HepG2 (cell line): ENCODE data around the gene AKAP8L. TPM values are rescaled to one million over a fixed set of nuclear protein-coding genes. Genes with fewer than 3 reads are reported as not detected.
A peak's percentile ranks its signal among the peaks of the same experiment; 100 is the strongest.

Experiments
- ATAC-seq: fragments of 200-7000 bp; cut with Tn5 transposase; 3 replicates; pipeline ENCODE4 v1.9.1; 2020; ENCODE audit warnings: mild to moderate bottlenecking, moderate library complexity
- BruUV-seq: library from RNA; stranded (reverse); fragments of 400-500 nt; replicated peaks from 2 replicates; lab custom pipeline; 2021; lab: Mats Ljungman, UMichigan
- CTCF ChIA-PET: fragments of 300-600 bp; formaldehyde crosslinking; extraction: SDS; loops from one replicate; lab custom pipeline; 2021; ENCODE audit warnings: low total read pairs, inconsistent platforms, low intra/inter-chr PET ratio; lab: Yijun Ruan, JAX
- POLR2A ChIA-PET: fragments of 350-600 bp; sonication (Branson Sonifier 250); formaldehyde crosslinking; loops from one replicate; lab custom pipeline; 2020; ENCODE audit warnings: antibody characterized with exemption, inconsistent platforms; lab: Yijun Ruan, JAX
- DNase-seq: peaks from one replicate; pipeline ENCODE4 v3.0.0-alpha.2; 2015; ENCODE audit warnings: low spot score
- FAIRE-seq: peaks from 3 replicates; lab custom pipeline; 2011; peaks lifted over from hg19 to GRCh38; lab: Jason Lieb, UNC
- H2AFZ ChIP-seq: one replicate; pipeline ENCODE4 v1.6.1; 2011; ENCODE audit warnings: low read length, inconsistent platforms
- H3K27ac ChIP-seq: fragments of 300-600 bp; 3 replicates; pipeline ENCODE4 v1.8.0; 2011; ENCODE audit warnings: mixed run types, mild to moderate bottlenecking, mixed read lengths, low read length, inconsistent platforms; ENCODE audit not compliant: insufficient read depth; ENCODE audit errors: extremely low read length
- H3K27me3 ChIP-seq, 2 experiments: fragments of 200-600 bp in 1 of 2; 2 replicates in 1 of 2; 3 replicates in 1 of 2; pipeline versions ENCODE4 v1.6.0 to v1.8.0; 2011; ENCODE audit warnings: low read length in 2 of 2, mild to moderate bottlenecking in 2 of 2, moderate library complexity in 2 of 2, inconsistent platforms in 1 of 2; ENCODE audit not compliant: insufficient read depth in 2 of 2, control insufficient read depth in 1 of 2
- H3K36me3 ChIP-seq, 2 experiments: fragments of 200-600 bp in 1 of 2; replicated peaks in 1 of 2; 2 replicates in 1 of 2; 3 replicates in 1 of 2; pipeline versions ENCODE4 v1.5.1 to v1.8.0; 2011; ENCODE audit warnings: low read length in 2 of 2, inconsistent platforms in 1 of 2; ENCODE audit not compliant: insufficient read depth in 2 of 2, control insufficient read depth in 1 of 2
- H3K4me1 ChIP-seq: 2 replicates; pipeline ENCODE4 v1.5.1; 2012; ENCODE audit warnings: low read length, inconsistent platforms; ENCODE audit not compliant: insufficient read depth
- H3K4me2 ChIP-seq: 2 replicates; pipeline ENCODE4 v1.6.0; 2011; ENCODE audit warnings: low read depth, low read length, inconsistent platforms
- H3K4me3 ChIP-seq, 3 experiments: fragments of 200-600 bp in 1 of 3; sonication (generic), shearing (Covaris generic) in 1 of 3; replicated peaks in 1 of 3; 2 replicates each; pipeline ENCODE4 v1.5.1; 2011 to 2016; ENCODE audit warnings: low read length in 3 of 3, inconsistent platforms in 2 of 3, low read depth in 2 of 3, mild to moderate bottlenecking in 2 of 3, control low read depth in 1 of 3, mixed read lengths in 1 of 3; ENCODE audit not compliant: insufficient read depth in 1 of 3
- H3K79me2 ChIP-seq: one replicate; pipeline ENCODE4 v1.6.1; 2011; ENCODE audit warnings: low read length, inconsistent platforms; ENCODE audit not compliant: insufficient read depth
- H3K9ac ChIP-seq: 2 replicates; pipeline ENCODE4 v1.6.0; 2011; ENCODE audit warnings: mild to moderate bottlenecking, low read depth, low read length, inconsistent platforms; ENCODE audit not compliant: insufficient read depth
- H3K9me3 ChIP-seq: 2 replicates; pipeline ENCODE4 v1.5.1; 2012; ENCODE audit warnings: mild to moderate bottlenecking, low read length
- H4K20me1 ChIP-seq: 2 replicates; pipeline ENCODE4 v1.6.0; 2011; ENCODE audit warnings: inconsistent platforms, mild to moderate bottlenecking, low read length, moderate library complexity; ENCODE audit not compliant: insufficient read depth
- PRMT3 ChIP-seq: sonication (generic); formaldehyde crosslinking; IDR thresholded peaks from 2 replicates; pipeline ENCODE4 v1.8.1; 2022; ENCODE audit warnings: low read depth, mild to moderate bottlenecking, moderate library complexity, missing genetic modification reagents, borderline replicate concordance
- THAP11 ChIP-seq: IDR thresholded peaks from 2 replicates; pipeline ENCODE4 v1.6.1; 2016; ENCODE audit warnings: missing biosample characterization, missing genetic modification reagents
- ZNF674 ChIP-seq: sonication (generic); formaldehyde crosslinking; IDR thresholded peaks from 2 replicates; pipeline ENCODE4 v1.5.0; 2020; ENCODE audit warnings: low read depth, mild to moderate bottlenecking, missing genetic modification reagents
- WGBS: methylation state at CpG from one replicate; pipeline ENCODE4 v1.1.6; 2017; ENCODE audit warnings: low lambda C conversion rate; 5-methylcytosine and 5-hydroxymethylcytosine counted together
- in situ Hi-C: cut with HindIII; loops from 2 replicates; pipeline ENCODE4 v1.10.0; 2017; ENCODE audit warnings: low pct_unique_long_range_greater_than_20kb; ENCODE audit not compliant: extremely low pct_ligation_motif_present
- intact Hi-C: fragments of 100-400 bp; cut with micrococcal nuclease; formaldehyde crosslinking; loops from one replicate; pipeline ENCODE4 v1.10.0; 2022; ENCODE audit not compliant: unreplicated experiment
- polyA plus RNA-seq, 8 experiments: library from polyadenylated mRNA; depleted of rRNA in 3 of 8; stranded (reverse) in 7 of 8; unstranded in 1 of 8; fragments of >200 nt; fragmentation: Illumina TruSeq in 4 of 8; extraction: Trizol in 4 of 8; gene quantifications; 2 replicates each; pipeline versions ENCODE4 v1.2.1 to v1.2.3, GENCODE V29; 2011 to 2016; ENCODE audit warnings: low read depth in 4 of 8, missing spikeins in 1 of 8, mixed read lengths in 1 of 8; ENCODE audit not compliant: insufficient read depth in 1 of 8
- total RNA-seq, 5 experiments: library from RNA; depleted of rRNA; stranded (reverse); fragments of >200 nt; fragmentation: Illumina TruSeq; extraction: Trizol; gene quantifications; 2 replicates each; pipeline ENCODE4 v1.2.3, GENCODE V29; 2016; ENCODE audit warnings: low read depth in 1 of 5
- TF ChIP-seq, protein P1 (sequence below): sonication (generic); formaldehyde crosslinking; IDR thresholded peaks from 2 replicates; pipeline ENCODE4 v1.4.0; 2020; ENCODE audit warnings: missing genetic modification reagents
- TF ChIP-seq, protein P2 (sequence below): sonication (generic); formaldehyde crosslinking; IDR thresholded peaks from 2 replicates; pipeline ENCODE4 v1.4.0; 2020; ENCODE audit warnings: missing genetic modification reagents
- TF ChIP-seq, protein P3 (sequence below): sonication (generic); formaldehyde crosslinking; conservative IDR thresholded peaks from 2 replicates; pipeline ENCODE4 v1.4.0; 2020; ENCODE audit warnings: missing genetic modification reagents

Gene AKAP8L
- total and polyA plus RNA-seq, 2 of the 13 experiments (the other 11 are each of a cell fraction or from before 2014, with no cell fraction given): 48.2 to 49.6 TPM

DNA sequence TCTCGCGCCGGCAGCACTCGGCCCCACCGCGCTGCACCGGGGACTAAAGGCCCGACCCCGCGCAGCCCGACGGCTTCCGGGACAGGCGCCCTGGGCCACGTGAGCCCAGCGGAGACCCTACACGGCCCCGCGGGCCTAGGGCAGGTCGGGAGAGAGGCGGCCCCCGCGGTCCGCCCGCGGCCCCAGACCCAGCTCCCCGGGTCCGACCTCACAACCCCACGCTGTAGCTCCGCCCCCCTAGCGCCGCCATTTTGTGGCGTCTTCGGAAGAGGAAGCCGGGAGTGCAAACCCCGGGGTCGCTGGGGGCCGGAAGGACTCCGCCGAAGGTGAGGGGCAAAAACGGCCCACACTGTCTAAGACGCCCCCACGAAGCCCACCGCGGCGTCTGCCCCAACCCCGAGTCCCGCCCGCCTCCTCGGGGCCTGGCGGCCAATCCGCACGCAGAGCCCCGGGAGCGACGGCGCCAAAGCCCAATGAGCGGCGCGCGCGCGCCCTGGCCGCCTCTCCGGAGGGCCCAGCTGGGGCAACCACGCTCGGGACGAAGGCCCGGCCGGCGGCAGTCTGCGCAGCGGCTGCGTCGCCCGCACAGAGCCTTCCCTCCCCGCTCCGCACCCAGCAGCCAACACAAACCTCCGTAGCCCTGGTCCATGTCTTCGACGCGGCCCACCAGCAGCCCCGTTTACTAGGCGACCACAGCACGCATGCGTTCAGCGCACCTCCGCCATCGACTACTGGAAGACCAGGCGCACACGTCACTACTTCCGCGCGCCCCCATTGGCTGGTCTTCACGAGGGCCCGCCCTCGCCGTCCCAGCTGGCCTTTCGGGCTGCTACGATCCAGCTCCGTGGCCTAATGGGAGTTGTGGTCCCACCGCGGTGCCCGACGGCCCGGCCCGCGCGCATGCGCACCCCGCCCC, 39.4 kb downstream of the AKAP8L start, which contains the start of gene AKAP8 (continued):
- TF ChIP-seq, protein P1, sequence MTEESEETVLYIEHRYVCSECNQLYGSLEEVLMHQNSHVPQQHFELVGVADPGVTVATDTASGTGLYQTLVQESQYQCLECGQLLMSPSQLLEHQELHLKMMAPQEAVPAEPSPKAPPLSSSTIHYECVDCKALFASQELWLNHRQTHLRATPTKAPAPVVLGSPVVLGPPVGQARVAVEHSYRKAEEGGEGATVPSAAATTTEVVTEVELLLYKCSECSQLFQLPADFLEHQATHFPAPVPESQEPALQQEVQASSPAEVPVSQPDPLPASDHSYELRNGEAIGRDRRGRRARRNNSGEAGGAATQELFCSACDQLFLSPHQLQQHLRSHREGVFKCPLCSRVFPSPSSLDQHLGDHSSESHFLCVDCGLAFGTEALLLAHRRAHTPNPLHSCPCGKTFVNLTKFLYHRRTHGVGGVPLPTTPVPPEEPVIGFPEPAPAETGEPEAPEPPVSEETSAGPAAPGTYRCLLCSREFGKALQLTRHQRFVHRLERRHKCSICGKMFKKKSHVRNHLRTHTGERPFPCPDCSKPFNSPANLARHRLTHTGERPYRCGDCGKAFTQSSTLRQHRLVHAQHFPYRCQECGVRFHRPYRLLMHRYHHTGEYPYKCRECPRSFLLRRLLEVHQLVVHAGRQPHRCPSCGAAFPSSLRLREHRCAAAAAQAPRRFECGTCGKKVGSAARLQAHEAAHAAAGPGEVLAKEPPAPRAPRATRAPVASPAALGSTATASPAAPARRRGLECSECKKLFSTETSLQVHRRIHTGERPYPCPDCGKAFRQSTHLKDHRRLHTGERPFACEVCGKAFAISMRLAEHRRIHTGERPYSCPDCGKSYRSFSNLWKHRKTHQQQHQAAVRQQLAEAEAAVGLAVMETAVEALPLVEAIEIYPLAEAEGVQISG (CRISPR knock-in tag): peak; percentile 74
- peak; percentile 51; the same call in 1 of the 2 replicates for TF ChIP-seq ZNF674 (CRISPR knock-in tag)

DNA sequence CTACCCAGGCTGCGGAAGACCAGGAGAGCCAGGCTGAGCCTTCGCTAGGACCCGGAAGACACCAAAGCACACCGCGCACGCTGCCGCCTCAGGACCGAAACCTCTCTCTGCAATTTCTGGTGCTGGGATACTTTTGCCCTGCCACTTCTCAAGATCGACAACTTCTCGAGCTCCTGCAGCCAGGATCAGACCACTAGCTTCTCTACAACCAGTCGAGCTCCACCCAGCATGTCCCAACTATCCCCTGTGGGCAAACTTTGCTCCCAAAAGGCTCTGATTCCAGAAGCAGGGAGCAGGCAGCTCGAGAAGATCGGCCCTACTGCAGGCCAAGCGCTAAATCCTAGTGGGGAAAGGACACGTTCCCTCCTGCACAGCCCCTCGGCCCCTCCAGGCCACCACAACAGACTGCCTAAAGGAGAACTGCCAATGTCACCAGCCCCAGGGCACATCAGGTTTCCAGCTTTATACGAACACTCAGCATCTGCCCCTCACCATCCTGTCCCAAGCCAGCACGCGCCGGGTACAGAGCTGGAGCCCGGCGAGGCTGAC, 40.2 kb downstream of the AKAP8L start:
- TSS peak; percentile 55 for BruUV-seq
- Histone ChIP-seq H3K79me2 (peaks cover 54% of the 10 kb centered on the region), H3K36me3 (peaks cover 2 to 32% of the 10 kb centered on the region in 2 experiments; a peak in 3 of 5 replicates), H4K20me1 (peaks cover 36% of the 10 kb centered on the region), H3K9me3 (no peaks in the 10 kb centered on the region), H3K27ac (peak overlapping the region; percentile 95), H3K4me2 (peak overlapping the region; percentile 98), H3K4me1 (peaks cover 48% of the 10 kb centered on the region), H3K4me3 (peak overlapping the region; percentile 84 to 98 (median 91)), H2AFZ (no peak overlapping the region), H3K27me3 (no peaks in the 10 kb centered on the region; a peak in 1 of 5 replicates), H3K9ac (peak overlapping the region; percentile 99)
- CTCF ChIA-PET: no interaction called here
- ATAC-seq (peak; percentile 20), FAIRE-seq (no peak), DNase-seq (peak; percentile 34)
- in situ Hi-C loops: no loop called here
- WGBS: 4% methylated on average over 13 of the region's 22 CpGs
- intact Hi-C loops: loop anchor here (5.0 to 10.0 kb wide), 3 partner anchors 34 to 94 kb away; no protein-coding TSS in a partner anchor
- POLR2A ChIA-PET: interaction anchor here (0.7 to 3.6 kb wide), 20 partner anchors 10 to 177 kb away, joined by 3 to 67 read pairs (median 6); partner anchors contain the start of genes AKAP8L and BRD4
- TF ChIP-seq THAP11 (CRISPR knock-in tag): peak; percentile 15; the same call in 1 of the 2 replicates
- TF ChIP-seq, protein P2, sequence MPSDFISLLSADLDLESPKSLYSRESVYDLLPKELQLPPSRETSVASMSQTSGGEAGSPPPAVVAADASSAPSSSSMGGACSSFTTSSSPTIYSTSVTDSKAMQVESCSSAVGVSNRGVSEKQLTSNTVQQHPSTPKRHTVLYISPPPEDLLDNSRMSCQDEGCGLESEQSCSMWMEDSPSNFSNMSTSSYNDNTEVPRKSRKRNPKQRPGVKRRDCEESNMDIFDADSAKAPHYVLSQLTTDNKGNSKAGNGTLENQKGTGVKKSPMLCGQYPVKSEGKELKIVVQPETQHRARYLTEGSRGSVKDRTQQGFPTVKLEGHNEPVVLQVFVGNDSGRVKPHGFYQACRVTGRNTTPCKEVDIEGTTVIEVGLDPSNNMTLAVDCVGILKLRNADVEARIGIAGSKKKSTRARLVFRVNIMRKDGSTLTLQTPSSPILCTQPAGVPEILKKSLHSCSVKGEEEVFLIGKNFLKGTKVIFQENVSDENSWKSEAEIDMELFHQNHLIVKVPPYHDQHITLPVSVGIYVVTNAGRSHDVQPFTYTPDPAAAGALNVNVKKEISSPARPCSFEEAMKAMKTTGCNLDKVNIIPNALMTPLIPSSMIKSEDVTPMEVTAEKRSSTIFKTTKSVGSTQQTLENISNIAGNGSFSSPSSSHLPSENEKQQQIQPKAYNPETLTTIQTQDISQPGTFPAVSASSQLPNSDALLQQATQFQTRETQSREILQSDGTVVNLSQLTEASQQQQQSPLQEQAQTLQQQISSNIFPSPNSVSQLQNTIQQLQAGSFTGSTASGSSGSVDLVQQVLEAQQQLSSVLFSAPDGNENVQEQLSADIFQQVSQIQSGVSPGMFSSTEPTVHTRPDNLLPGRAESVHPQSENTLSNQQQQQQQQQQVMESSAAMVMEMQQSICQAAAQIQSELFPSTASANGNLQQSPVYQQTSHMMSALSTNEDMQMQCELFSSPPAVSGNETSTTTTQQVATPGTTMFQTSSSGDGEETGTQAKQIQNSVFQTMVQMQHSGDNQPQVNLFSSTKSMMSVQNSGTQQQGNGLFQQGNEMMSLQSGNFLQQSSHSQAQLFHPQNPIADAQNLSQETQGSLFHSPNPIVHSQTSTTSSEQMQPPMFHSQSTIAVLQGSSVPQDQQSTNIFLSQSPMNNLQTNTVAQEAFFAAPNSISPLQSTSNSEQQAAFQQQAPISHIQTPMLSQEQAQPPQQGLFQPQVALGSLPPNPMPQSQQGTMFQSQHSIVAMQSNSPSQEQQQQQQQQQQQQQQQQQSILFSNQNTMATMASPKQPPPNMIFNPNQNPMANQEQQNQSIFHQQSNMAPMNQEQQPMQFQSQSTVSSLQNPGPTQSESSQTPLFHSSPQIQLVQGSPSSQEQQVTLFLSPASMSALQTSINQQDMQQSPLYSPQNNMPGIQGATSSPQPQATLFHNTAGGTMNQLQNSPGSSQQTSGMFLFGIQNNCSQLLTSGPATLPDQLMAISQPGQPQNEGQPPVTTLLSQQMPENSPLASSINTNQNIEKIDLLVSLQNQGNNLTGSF (CRISPR knock-in tag): 0 out of 2 replicates have a peak, but pooled peaks have one; percentile 17
- 0 out of 2 replicates have a peak, but pooled peaks have one; percentile 23 for TF ChIP-seq PRMT3 (CRISPR knock-in tag)
- TF ChIP-seq, protein P3, sequence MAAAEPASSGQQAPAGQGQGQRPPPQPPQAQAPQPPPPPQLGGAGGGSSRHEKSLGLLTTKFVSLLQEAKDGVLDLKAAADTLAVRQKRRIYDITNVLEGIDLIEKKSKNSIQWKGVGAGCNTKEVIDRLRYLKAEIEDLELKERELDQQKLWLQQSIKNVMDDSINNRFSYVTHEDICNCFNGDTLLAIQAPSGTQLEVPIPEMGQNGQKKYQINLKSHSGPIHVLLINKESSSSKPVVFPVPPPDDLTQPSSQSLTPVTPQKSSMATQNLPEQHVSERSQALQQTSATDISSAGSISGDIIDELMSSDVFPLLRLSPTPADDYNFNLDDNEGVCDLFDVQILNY (CRISPR knock-in tag): peak; percentile 42; the same call in 1 of the 2 replicates
